ENCODE measurements around the gene ASAP2. TPM values are rescaled to one million over a fixed set of nuclear protein-coding genes. Genes with fewer than 3 reads are reported as not detected.

ASAP2 gene
- total and polyA plus RNA-seq, 5 donors, result 9.2 to 19.7 (median 15.2) TPM

DNA sequence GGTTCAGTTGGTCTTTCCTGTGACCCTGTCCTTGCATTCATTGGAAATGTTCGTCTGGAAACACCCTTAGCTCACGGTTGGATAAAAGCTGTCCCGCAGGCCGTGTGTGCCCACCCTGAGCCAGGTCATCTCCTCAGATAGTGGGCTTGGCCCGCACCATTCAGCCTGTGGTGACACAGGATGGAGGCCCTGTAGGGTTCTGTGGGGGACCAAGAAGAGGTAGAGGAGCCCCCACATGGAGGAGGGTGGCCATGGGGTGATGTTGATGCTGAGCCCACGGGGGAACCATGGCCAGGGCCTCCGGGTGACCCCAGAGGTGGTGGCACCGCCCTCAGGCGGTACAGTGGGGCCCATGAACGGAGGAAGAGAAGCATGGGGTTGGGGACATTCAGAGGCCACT lies 62.7 kb downstream of the ASAP2 start:
- 89% methylated on average over 10 of the region's 10 CpGs for WGBS
- Histone ChIP-seq H3K27ac (ENCODE audit: low read length) (no peak overlapping the region), H3K4me3 (ENCODE audit: low read length) (no peak overlapping the region), H3K9me3 (ENCODE audit: control insufficient read depth, low read length) (no peaks in the 10 kb centered on the region), H3K27me3 (ENCODE audit: control insufficient read depth, insufficient read depth) (no peaks in the 10 kb centered on the region), H3K4me1 (ENCODE audit: control insufficient read depth, insufficient read depth, low read length) (peaks cover 4% of the 10 kb centered on the region)
- intact Hi-C loops (cut with DNase I), result no loop called here
- DNase-seq, result no peak
- peak; percentile 14 to 32 for ATAC-seq

DNA sequence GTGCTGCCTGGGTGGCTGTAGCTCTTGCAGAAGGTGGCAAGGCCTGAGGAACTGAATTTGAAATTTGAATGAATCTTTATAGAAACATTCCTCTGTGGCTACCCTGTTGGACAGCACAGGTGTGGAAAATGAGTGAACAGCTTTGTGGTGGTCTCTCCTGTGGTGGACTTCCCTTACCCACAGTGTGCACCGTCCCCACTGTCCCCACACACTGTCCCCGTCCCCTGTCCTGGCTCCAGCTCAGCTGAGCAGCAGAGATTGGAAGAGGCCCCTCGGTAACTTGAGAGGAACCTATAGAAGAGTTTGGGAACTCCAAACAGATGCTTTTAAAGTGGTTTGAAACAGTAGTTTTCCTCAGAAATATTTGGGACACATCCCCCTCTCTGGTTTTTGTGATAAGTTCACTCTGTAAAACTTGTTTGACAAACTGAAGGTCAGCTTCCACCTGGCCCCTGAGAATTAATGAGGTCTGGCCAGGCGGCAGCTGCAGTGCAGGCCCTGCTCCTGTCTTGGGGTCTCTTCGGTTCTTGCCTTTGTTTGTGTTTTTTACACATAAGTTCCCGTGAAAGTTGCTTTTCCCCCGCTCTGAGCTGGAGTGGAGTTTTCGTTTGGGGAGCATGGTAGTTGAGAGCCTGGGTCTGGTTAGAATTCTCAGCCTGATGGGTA lies 63.2 kb downstream of the ASAP2 start:
- Histone ChIP-seq H3K4me3 (ENCODE audit: low read length) (no peak overlapping the region), H3K9me3 (ENCODE audit: control insufficient read depth, low read length) (no peaks in the 10 kb centered on the region), H3K4me1 (ENCODE audit: control insufficient read depth, insufficient read depth, low read length) (peaks cover 4% of the 10 kb centered on the region), H3K27ac (ENCODE audit: low read length) (no peak overlapping the region), H3K27me3 (ENCODE audit: control insufficient read depth, insufficient read depth) (no peaks in the 10 kb centered on the region)
- ATAC-seq, result peak; percentile 14 to 22
- DNase-seq, result no peak
- intact Hi-C loops (cut with DNase I), result loop anchor here in 1 of 4 donors (10.0 kb wide), 1 partner anchor 65 kb away; the partner anchor contains the start of gene ASAP2
- WGBS, result 80% methylated on average over 8 of the region's 8 CpGs

GRCh38 chr2:9271091-9271490 lies 64.5 kb downstream of the ASAP2 start:
- Histone ChIP-seq H3K27ac (ENCODE audit: low read length) (no peak overlapping the region), H3K27me3 (ENCODE audit: control insufficient read depth, insufficient read depth) (no peaks in the 10 kb centered on the region), H3K4me1 (ENCODE audit: control insufficient read depth, insufficient read depth, low read length) (peaks cover 10% of the 10 kb centered on the region), H3K9me3 (ENCODE audit: control insufficient read depth, low read length) (no peaks in the 10 kb centered on the region), H3K4me3 (ENCODE audit: low read length) (no peak overlapping the region)
- WGBS, result 78% methylated on average over 5 of the region's 5 CpGs
- ATAC-seq (no peak), DNase-seq (no peak)
- intact Hi-C loops (cut with DNase I), result loop anchor here in 1 of 4 donors (10.0 kb wide), 1 partner anchor 66 kb away; the partner anchor contains the start of gene ASAP2

DNA sequence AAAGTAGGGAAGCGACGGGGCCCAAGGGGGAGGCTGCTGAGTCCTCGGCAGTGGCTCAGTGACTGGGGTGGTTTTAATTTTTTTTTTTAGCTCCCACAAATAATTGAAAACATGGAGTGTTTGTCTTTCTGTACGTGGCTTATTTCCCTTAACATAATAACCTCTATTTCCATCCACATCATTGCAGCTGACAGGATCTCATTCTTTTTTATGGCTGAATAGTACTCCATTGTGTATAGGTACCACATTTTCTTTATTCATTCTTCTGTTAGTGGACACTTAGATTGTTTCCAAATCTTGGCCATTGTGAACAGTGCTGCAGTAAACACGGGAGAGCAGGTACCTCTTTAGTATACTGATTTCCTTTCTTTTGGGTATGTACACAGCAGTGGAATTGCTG lies 65.1 kb downstream of the ASAP2 start:
- Histone ChIP-seq H3K4me1 (ENCODE audit: control insufficient read depth, insufficient read depth, low read length) (peaks cover 11% of the 10 kb centered on the region), H3K27me3 (ENCODE audit: control insufficient read depth, insufficient read depth) (no peaks in the 10 kb centered on the region), H3K4me3 (ENCODE audit: low read length) (no peak overlapping the region), H3K9me3 (ENCODE audit: control insufficient read depth, low read length) (no peaks in the 10 kb centered on the region), H3K27ac (ENCODE audit: low read length) (no peak overlapping the region)
- ATAC-seq (no peak), DNase-seq (no peak)
- intact Hi-C loops (cut with DNase I), result loop anchor here in 1 of 4 donors (10.0 kb wide), 1 partner anchor 67 kb away; the partner anchor contains the start of gene ASAP2
- 92% methylated on average over 5 of the region's 5 CpGs for WGBS

GRCh38 chr2:9273486-9274130 lies 67.0 kb downstream of the ASAP2 start:
- intact Hi-C loops (cut with DNase I), result loop anchor here in 1 of 4 donors (10.0 kb wide), 1 partner anchor 69 kb away; the partner anchor contains the start of gene ASAP2
- DNase-seq (no peak), ATAC-seq (no peak)
- peaks cover 9% of the 10 kb centered on the region for H3K4me1 ChIP-seq (ENCODE audit: control insufficient read depth, insufficient read depth, low read length)
- no peak overlapping the region for H3K4me3 ChIP-seq (ENCODE audit: low read length)
- 54% methylated on average over 5 of the region's 5 CpGs for WGBS
- H3K27me3 ChIP-seq (ENCODE audit: control insufficient read depth, insufficient read depth), result no peaks in the 10 kb centered on the region
- no peak overlapping the region for H3K27ac ChIP-seq (ENCODE audit: low read length)
- no peaks in the 10 kb centered on the region for H3K9me3 ChIP-seq (ENCODE audit: control insufficient read depth, low read length)

DNA sequence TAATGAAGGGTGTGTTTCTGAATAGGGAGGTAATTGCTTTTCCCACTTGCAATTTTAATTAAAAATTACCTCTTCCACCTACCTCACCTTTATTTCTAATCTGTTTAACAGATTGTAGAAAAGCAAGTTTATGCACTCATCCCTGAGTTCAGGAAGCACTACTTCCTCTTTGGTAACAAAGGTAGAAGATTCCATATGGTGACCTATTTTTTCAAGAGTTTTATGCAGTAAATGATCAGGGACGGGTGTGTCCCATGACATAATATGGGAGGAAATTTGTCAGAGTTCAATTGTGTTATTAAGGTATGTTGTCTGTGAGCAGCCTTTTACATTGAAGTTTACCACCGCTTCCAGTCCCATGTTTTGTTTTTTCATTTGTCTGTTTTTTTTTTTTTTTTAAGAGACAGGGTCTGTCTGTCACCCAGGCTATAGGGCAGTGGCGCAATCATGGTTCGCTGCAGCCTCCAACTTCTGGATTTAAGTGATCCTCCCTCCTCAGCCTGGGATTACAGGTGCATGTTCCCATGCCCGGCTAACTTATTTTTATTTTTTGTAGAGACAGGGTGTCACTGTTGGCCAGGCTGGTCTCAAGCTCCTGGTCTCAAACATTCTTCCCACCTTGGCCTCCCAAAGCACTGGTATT lies 68.2 kb downstream of the ASAP2 start:
- no peak overlapping the region for H3K27ac ChIP-seq (ENCODE audit: low read length)
- WGBS, result 77% methylated on average over 5 of the region's 5 CpGs
- H3K9me3 ChIP-seq (ENCODE audit: control insufficient read depth, low read length), result no peaks in the 10 kb centered on the region
- intact Hi-C loops (cut with DNase I), result loop anchor here in 1 of 4 donors (10.0 kb wide), 1 partner anchor 70 kb away; the partner anchor contains the start of gene ASAP2
- DNase-seq, result no peak
- H3K4me3 ChIP-seq (ENCODE audit: low read length), result no peak overlapping the region
- no peaks in the 10 kb centered on the region for H3K27me3 ChIP-seq (ENCODE audit: control insufficient read depth, insufficient read depth)
- no peak for ATAC-seq
- H3K4me1 ChIP-seq (ENCODE audit: control insufficient read depth, insufficient read depth, low read length), result peaks cover 6% of the 10 kb centered on the region

- intact Hi-C loops (cut with DNase I), result loop anchor here in 1 of 4 donors (10.0 kb wide), 1 partner anchor 71 kb away; the partner anchor contains the start of gene ASAP2
- Histone ChIP-seq H3K9me3 (ENCODE audit: control insufficient read depth, low read length) (no peaks in the 10 kb centered on the region), H3K4me3 (ENCODE audit: low read length) (no peak overlapping the region), H3K27me3 (ENCODE audit: control insufficient read depth, insufficient read depth) (no peaks in the 10 kb centered on the region), H3K27ac (ENCODE audit: low read length) (no peak overlapping the region), H3K4me1 (ENCODE audit: control insufficient read depth, insufficient read depth, low read length) (peaks cover 6% of the 10 kb centered on the region)
- DNase-seq (no peak), ATAC-seq (peak; percentile 73 to 86)
- 43% methylated on average over 3 of the region's 3 CpGs for WGBS
Measured at GRCh38 chr2:9275399-9275798, 68.8 kb downstream of the ASAP2 start.

GRCh38 chr2:9276074-9276473 lies 69.5 kb downstream of the ASAP2 start:
- no peak overlapping the region for H3K4me3 ChIP-seq (ENCODE audit: low read length)
- 84% methylated on average over 2 of the region's 2 CpGs for WGBS
- no peak overlapping the region for H3K27ac ChIP-seq (ENCODE audit: low read length)
- H3K4me1 ChIP-seq (ENCODE audit: control insufficient read depth, insufficient read depth, low read length), result peaks cover 6% of the 10 kb centered on the region
- DNase-seq (no peak), ATAC-seq (no peak)
- H3K27me3 ChIP-seq (ENCODE audit: control insufficient read depth, insufficient read depth), result no peaks in the 10 kb centered on the region
- H3K9me3 ChIP-seq (ENCODE audit: control insufficient read depth, low read length), result no peaks in the 10 kb centered on the region
- intact Hi-C loops (cut with DNase I), result loop anchor here in 1 of 4 donors (10.0 kb wide), 1 partner anchor 71 kb away; the partner anchor contains the start of gene ASAP2

DNA sequence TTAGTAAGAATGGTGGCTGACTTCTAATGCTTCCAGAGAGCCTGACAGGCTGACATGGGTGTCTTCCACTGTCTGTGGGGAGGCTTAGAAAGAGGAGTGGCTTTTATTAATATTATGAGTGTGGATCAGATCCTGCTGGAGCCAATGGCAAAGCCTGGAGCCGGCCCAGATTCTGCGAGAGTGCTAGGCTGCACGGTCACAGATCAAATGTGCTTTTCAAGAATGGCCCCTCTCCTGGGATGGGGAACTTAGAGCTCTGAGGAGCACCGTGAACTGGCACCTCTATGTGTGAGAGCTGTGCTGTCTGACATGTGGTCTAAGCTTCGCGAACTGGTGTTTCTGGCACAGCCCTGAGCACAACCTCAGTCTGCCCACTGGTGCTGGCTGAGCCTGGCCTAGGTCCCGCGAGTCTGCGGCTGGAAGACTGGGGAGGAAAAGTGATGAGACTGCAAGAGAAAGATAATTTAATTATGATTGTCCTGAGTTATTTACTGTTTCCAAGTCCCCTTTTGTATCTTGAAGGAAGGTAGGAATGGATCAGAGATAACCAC lies 70.4 kb downstream of the ASAP2 start:
- peak; percentile 34 to 57 for ATAC-seq
- Histone ChIP-seq H3K9me3 (ENCODE audit: control insufficient read depth, low read length) (no peaks in the 10 kb centered on the region), H3K27ac (ENCODE audit: low read length) (no peak overlapping the region), H3K4me1 (ENCODE audit: control insufficient read depth, insufficient read depth, low read length) (peaks cover 7% of the 10 kb centered on the region), H3K4me3 (ENCODE audit: low read length) (no peak overlapping the region), H3K27me3 (ENCODE audit: control insufficient read depth, insufficient read depth) (no peaks in the 10 kb centered on the region)
- peak in 1 of 3 donors; percentile 59 for DNase-seq
- WGBS, result 54% methylated on average over 9 of the region's 9 CpGs
- intact Hi-C loops (cut with DNase I), result loop anchor here in 1 of 4 donors (10.0 kb wide), 1 partner anchor 72 kb away; the partner anchor contains the start of gene ASAP2

GRCh38 chr2:9278439-9278838 lies 71.8 kb downstream of the ASAP2 start:
- peaks cover 8% of the 10 kb centered on the region for H3K4me1 ChIP-seq (ENCODE audit: control insufficient read depth, insufficient read depth, low read length)
- H3K9me3 ChIP-seq (ENCODE audit: control insufficient read depth, low read length), result no peaks in the 10 kb centered on the region
- DNase-seq, result no peak
- WGBS, result 91% methylated on average over 7 of the region's 7 CpGs
- no peak overlapping the region for H3K4me3 ChIP-seq (ENCODE audit: low read length)
- H3K27ac ChIP-seq (ENCODE audit: low read length), result no peak overlapping the region
- H3K27me3 ChIP-seq (ENCODE audit: control insufficient read depth, insufficient read depth), result no peaks in the 10 kb centered on the region
- intact Hi-C loops (cut with DNase I), result loop anchor here in 1 of 4 donors (10.0 kb wide), 1 partner anchor 74 kb away; the partner anchor contains the start of gene ASAP2
- ATAC-seq, result no peak
